ENCODE results near the gene STXBP2. TPM values are rescaled to one million over a fixed set of nuclear protein-coding genes. Genes with fewer than 3 reads are reported as not detected.

STXBP2 gene
- total and polyA plus RNA-seq, 2 experiments from 2014 or later = 58.6 to 142 TPM

DNA sequence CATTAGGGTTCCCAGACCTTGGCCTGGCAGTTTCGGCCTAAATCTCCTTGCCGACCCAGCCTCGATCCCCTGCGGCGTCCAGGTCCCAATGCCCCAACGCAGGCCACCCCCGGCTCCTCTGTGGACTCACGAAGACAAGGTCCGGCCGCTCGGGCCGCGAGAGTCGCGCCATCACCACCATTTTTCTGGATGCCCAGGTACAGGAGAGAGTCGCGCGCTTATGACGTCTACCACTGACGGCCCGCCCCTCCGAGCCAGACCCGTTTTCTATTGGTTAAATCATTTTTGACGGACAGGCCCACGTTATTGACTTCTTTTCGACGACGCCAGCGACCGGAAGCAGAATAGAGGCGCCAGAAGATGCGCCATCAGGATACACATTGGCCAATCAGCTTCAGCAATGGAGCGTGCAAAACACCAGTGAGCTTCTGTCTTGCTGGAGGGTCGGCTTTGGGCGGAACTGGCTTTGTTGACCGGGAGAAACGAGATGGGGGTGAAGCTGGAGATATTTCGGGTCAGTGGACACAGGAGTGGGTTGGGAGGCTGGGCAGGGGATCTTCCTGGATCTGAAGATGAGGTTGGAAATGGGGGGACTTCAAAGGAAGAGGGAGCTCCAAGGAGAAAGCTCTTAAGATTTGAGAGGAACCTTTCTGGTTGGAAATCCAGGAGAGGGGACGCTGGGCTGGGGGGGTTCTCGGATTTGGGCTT lies 7.4 kb upstream of the STXBP2 start, which contains the start of the genes PET100 and XAB2:
PET100 (plus strand) TSS at position 447 of the 708 bp plus-strand sequence; CDS start at position 488, 41 bp downstream.
XAB2 (minus strand) TSS at position 199 of the 708 bp plus-strand sequence; CDS start at position 181, 18 bp downstream.
- no peak for TF ChIP-seq EZH2phosphoT487 (IDR thresholded peaks at IDR 0.05; ENCODE audit: low read depth, severe bottlenecking, unreplicated experiment)
- TF ChIP-seq EZH2 (IDR thresholded peaks at IDR 0.05; ENCODE audit: borderline replicate concordance) = no peak
- no peak for TF ChIP-seq CTCF (IDR thresholded peaks at IDR 0.05; ENCODE audit: poor library complexity)
- no peaks in the 10 kb centered on the region for H3K36me3 ChIP-seq (replicated peaks; ENCODE audit: insufficient read depth, low read depth)
- WGBS (ENCODE audit: low lambda C conversion rate, missing lambda C conversion rate) = 2% methylated on average over 40 of the region's 40 CpGs

GRCh38 chr19:7631577-7631976 lies 5.3 kb upstream of the STXBP2 start:
- Histone ChIP-seq H4K20me1 (ENCODE audit: insufficient read depth, poor library complexity, severe bottlenecking) (no peaks in the 10 kb centered on the region), H3K36me3 (replicated peaks; ENCODE audit: insufficient read depth, low read depth) (no peaks in the 10 kb centered on the region), H3K79me2 (peaks cover 44% of the 10 kb centered on the region), H3K4me3 (no peak overlapping the region), H3K9me3 (ENCODE audit: low read depth) (no peaks in the 10 kb centered on the region), H3K27me3 (no peaks in the 10 kb centered on the region), H3K4me2 (no peak overlapping the region), H3K4me1 (ENCODE audit: insufficient read depth) (peaks cover 16% of the 10 kb centered on the region), H2AFZ (no peak overlapping the region), H3K9me2 (replicated peaks; ENCODE audit: insufficient read depth) (no peaks in the 10 kb centered on the region), H3K27ac (no peak overlapping the region)
- DNase-seq (ENCODE audit: low spot score) = no peak
- WGBS (ENCODE audit: low lambda C conversion rate, missing lambda C conversion rate) = over 99% methylated on average over 8 of the region's 12 CpGs
- TF ChIP-seq EZH2 (IDR thresholded peaks at IDR 0.05; ENCODE audit: borderline replicate concordance) (no peak), CTCF (IDR thresholded peaks at IDR 0.05; ENCODE audit: poor library complexity) (no peak), EZH2phosphoT487 (IDR thresholded peaks at IDR 0.05; ENCODE audit: low read depth, severe bottlenecking, unreplicated experiment) (no peak)

More for the DNA sequence above, 7.4 kb upstream of the STXBP2 start, which contains the start of the genes PET100 and XAB2:
- H3K9me2 ChIP-seq (replicated peaks; ENCODE audit: insufficient read depth) = no peaks in the 10 kb centered on the region
- H2AFZ ChIP-seq = peak within 1 kb of the TSS; percentile 30
- H3K9me3 ChIP-seq (ENCODE audit: low read depth) = no peaks in the 10 kb centered on the region
- H3K27ac ChIP-seq = peak within 1 kb of the TSS; percentile 74
- no peaks in the 10 kb centered on the region for H4K20me1 ChIP-seq (ENCODE audit: insufficient read depth, poor library complexity, severe bottlenecking)
- H3K79me2 ChIP-seq = peaks cover 46% of the 10 kb centered on the region
- H3K4me2 ChIP-seq = peak within 1 kb of the TSS; percentile 93
- peak within 1 kb of the TSS; percentile 68 for H3K4me3 ChIP-seq
- no peaks in the 10 kb centered on the region for H3K27me3 ChIP-seq
- peaks cover 14% of the 10 kb centered on the region for H3K4me1 ChIP-seq (ENCODE audit: insufficient read depth)
- DNase-seq (ENCODE audit: low spot score) = peak; percentile 97

- Histone ChIP-seq H3K9me3 (ENCODE audit: low read depth) (no peaks in the 10 kb centered on the region), H3K27me3 (no peaks in the 10 kb centered on the region), H3K4me1 (ENCODE audit: insufficient read depth) (peaks cover 18% of the 10 kb centered on the region), H3K27ac (no peak overlapping the region), H3K79me2 (peaks cover 36% of the 10 kb centered on the region), H3K9me2 (replicated peaks; ENCODE audit: insufficient read depth) (no peaks in the 10 kb centered on the region), H3K4me3 (no peak overlapping the region), H3K36me3 (replicated peaks; ENCODE audit: insufficient read depth, low read depth) (no peaks in the 10 kb centered on the region), H2AFZ (no peak overlapping the region), H4K20me1 (ENCODE audit: insufficient read depth, poor library complexity, severe bottlenecking) (no peaks in the 10 kb centered on the region), H3K4me2 (no peak overlapping the region)
- DNase-seq (ENCODE audit: low spot score) = no peak
- WGBS (ENCODE audit: low lambda C conversion rate, missing lambda C conversion rate) = 98% methylated on average over 37 of the region's 40 CpGs
- TF ChIP-seq EZH2 (IDR thresholded peaks at IDR 0.05; ENCODE audit: borderline replicate concordance) (no peak), EZH2phosphoT487 (IDR thresholded peaks at IDR 0.05; ENCODE audit: low read depth, severe bottlenecking, unreplicated experiment) (no peak), CTCF (IDR thresholded peaks at IDR 0.05; ENCODE audit: poor library complexity) (no peak)
These were observed 4.3 kb upstream of the STXBP2 start for GRCh38 chr19:7632340-7633203.
